ENCODE results near the gene KBTBD6.
"Not testable (repeated sequence)": the region's sequence is repeated elsewhere in the genome, so short reads cannot be mapped to it uniquely, and the experiment has no call there.

KBTBD6 gene

DNA sequence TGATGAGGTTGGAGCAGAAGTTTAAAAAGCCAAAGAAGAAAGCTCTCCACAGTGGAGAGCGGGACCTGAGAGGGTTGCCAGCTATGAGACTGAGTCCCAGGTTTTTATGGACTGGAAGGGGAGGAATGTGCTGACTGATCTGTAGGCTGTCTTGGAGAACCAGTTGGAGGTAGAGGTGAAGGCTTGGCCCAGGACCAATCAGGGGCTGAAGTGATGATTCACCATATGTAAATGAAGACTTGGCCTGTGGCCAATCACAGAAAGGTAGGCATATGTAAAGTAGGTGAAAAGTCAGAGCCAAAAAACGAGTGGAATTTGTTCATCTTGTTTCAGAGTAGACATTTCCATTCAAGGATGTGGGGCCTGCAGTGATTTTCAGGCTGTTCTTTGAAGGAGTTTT, 17.5 kb upstream of the KBTBD6 start:
- peaks cover 22% of the 10 kb centered on the region for H3K9me3 ChIP-seq (ENCODE audit: low read length)
- H3K4me3 ChIP-seq (ENCODE audit: low read length): no peak overlapping the region
- H2AFZ ChIP-seq (ENCODE audit: low read depth, low read length): no peak overlapping the region
- peaks cover 2% of the 10 kb centered on the region for H3K36me3 ChIP-seq (ENCODE audit: insufficient read depth, low read length)
- H3K27me3 ChIP-seq (ENCODE audit: insufficient read depth, low read length): no peaks in the 10 kb centered on the region
- no peaks in the 10 kb centered on the region for H3K4me1 ChIP-seq (ENCODE audit: insufficient read depth, low read length)

DNA sequence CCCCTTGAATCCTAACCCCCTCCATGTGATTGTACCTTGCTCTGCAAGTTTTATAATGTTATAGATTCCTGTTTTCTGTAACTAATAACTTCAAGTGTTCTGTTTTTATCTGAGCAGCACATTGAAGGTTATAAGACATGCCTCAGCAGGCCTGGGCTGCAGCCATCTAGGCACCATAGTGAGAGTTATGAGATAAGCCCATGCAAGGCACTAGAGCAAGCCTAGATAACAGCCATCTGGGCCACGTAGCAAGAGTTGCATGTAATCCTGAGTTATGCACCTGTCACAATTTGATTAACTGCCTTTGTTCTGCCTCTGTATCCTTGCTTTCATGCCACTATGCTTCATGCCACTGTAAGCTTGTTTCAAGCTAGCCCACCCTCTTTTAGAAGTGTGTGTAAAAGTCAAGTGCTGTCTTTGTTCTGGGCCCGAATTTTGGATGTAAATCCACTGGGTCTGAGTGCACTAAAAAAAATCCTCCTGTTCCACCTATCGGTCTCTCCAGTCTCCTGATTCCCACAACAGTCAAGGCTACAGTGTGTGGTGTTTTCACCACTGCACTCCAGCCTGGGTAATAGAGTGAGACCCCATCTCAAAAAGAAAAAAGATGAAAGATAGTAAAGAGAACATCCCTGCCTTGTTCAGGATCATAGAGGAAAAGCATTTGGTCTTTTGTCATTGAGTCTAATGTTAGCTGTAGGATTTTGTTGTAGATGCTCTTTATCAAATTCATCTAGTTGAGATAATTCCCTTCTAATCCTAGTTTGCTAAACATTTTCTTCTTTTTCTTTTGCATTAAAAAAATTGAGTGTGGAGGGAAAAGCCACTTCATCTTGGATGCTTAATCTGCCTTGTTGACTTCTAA, 16.0 kb upstream of the KBTBD6 start:
- peaks cover 22% of the 10 kb centered on the region for H3K9me3 ChIP-seq (ENCODE audit: low read length)
- H3K36me3 ChIP-seq (ENCODE audit: insufficient read depth, low read length): peaks cover 2% of the 10 kb centered on the region
- no peak overlapping the region for H2AFZ ChIP-seq (ENCODE audit: low read depth, low read length)
- H3K27me3 ChIP-seq (ENCODE audit: insufficient read depth, low read length): no peaks in the 10 kb centered on the region
- H3K4me1 ChIP-seq (ENCODE audit: insufficient read depth, low read length): no peaks in the 10 kb centered on the region
- H3K4me3 ChIP-seq (ENCODE audit: low read length): no peak overlapping the region

DNA sequence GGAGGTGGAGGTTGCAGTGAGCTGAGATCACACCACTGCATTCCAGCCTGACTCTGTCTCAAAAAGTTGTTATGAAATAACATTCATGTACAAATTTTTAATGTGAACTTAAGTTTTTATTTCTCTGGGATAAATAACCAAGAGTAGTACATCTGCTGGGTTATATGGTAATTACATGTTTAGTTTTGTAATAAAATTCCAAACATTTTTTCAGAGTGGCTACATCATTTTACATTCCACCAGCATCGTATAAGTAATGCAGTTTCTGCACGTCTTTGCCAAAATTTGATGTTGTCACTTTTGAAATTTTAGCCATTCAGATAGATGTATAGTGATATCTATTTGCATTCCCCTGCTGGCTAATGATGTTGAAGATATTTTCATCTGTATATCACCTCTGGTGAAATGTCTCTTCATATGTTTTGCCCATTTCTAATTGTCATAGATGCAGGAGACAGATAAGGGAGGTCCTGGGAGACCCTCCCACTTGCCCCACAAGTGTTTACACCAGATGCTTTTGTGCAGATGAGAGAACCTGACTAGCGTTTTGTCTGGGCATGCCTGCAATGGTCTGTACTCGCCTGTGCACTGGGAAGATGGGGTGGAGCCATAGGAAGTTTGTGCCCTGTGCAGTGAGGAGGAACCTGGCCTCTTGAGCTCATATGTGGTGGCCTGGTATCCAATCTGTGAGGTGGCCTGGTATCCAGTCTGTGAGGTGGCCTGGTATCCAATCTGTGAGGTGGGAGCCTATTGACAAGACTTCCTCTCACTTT, 12.7 kb upstream of the KBTBD6 start:
- H3K9me3 ChIP-seq (ENCODE audit: low read length): peaks cover 16% of the 10 kb centered on the region
- H3K4me3 ChIP-seq (ENCODE audit: low read length): no peak overlapping the region
- no peak overlapping the region for H2AFZ ChIP-seq (ENCODE audit: low read depth, low read length)
- no peaks in the 10 kb centered on the region for H3K27me3 ChIP-seq (ENCODE audit: insufficient read depth, low read length)
- H3K4me1 ChIP-seq (ENCODE audit: insufficient read depth, low read length): no peaks in the 10 kb centered on the region
- peaks cover 2% of the 10 kb centered on the region for H3K36me3 ChIP-seq (ENCODE audit: insufficient read depth, low read length)

DNA sequence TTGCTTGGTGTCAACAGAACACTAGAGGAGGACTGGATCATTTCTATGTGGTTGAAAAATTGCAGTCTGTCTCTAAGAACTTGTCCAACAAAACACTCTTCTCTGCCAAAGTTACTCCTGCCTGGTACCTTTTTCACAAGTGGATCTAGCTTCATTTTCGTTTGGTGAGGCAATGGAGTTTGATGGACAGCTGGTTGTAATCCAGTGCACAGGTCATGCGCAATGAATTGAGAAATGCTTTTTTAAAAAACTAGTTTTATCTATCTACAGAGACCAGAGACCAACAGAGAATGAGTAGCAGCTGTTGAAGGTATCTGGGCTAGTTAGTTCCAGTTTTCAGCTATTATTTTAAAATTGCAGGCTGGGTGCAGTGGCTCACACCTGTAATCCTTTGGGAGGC, 12.0 kb upstream of the KBTBD6 start:
- H3K4me1 ChIP-seq (ENCODE audit: insufficient read depth, low read length): no peaks in the 10 kb centered on the region
- H3K36me3 ChIP-seq (ENCODE audit: insufficient read depth, low read length): peaks cover under 1% of the 10 kb centered on the region
- peaks cover 14% of the 10 kb centered on the region for H3K9me3 ChIP-seq (ENCODE audit: low read length)
- H2AFZ ChIP-seq (ENCODE audit: low read depth, low read length): no peak overlapping the region
- H3K27me3 ChIP-seq (ENCODE audit: insufficient read depth, low read length): no peaks in the 10 kb centered on the region
- H3K4me3 ChIP-seq (ENCODE audit: low read length): no peak overlapping the region

DNA sequence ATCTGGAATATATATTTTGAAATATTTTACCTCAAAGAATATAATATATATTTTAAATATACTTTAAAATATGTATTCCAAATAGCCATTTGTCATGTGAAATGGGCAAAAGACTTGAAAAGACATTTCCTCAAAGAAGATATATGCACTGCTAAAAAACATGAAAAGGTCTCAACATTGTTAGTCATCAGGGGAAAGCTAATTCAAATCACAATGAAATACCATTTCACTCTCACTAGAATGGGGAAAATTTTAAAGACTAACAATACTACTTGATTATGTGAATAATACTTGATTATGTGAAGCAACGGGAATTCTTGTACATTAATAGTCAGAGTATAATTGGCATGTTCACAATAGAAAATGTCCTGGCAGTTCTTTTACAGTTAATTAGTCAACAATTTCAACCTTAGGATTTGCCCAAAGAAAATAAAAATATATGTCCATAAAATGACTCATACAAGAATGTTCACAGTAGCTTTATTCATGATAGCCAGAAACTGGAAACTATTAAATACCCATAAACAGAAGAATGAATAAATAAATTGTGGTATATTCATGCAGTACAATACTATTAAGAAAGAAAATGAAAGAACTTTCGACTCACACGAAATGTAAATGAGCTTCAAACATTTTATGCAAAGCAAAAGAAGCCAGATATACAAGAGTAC, 6.8 kb upstream of the KBTBD6 start:
- no peaks in the 10 kb centered on the region for H3K27me3 ChIP-seq (ENCODE audit: insufficient read depth, low read length)
- peaks cover 2% of the 10 kb centered on the region for H3K9me3 ChIP-seq (ENCODE audit: low read length)
- no peak overlapping the region for H3K4me3 ChIP-seq (ENCODE audit: low read length)
- no peaks in the 10 kb centered on the region for H3K36me3 ChIP-seq (ENCODE audit: insufficient read depth, low read length)
- no peak overlapping the region for H2AFZ ChIP-seq (ENCODE audit: low read depth, low read length)
- no peaks in the 10 kb centered on the region for H3K4me1 ChIP-seq (ENCODE audit: insufficient read depth, low read length)

DNA sequence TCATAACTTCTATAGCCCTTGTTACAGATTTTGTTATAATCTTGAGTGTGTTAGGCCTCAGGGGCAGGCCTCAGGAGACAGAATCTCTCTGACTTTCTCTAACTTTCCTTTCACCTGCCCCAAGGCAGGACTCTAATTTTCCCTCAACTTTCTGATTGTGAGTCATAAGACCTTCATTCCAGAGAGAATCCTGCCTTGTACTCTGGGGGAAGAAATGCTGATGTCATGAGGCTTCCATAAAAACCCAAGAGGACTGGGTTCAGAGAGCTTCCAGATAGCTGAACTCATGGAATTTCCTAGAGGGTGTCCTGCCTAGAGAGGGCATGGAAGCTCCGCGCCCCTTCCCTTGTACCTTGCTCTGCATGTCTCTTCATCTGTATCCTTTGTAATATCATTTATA, 5.3 kb upstream of the KBTBD6 start:
- no peaks in the 10 kb centered on the region for H3K27me3 ChIP-seq (ENCODE audit: insufficient read depth, low read length)
- no peak overlapping the region for H2AFZ ChIP-seq (ENCODE audit: low read depth, low read length)
- H3K9me3 ChIP-seq (ENCODE audit: low read length): no peaks in the 10 kb centered on the region
- no peak overlapping the region for H3K4me3 ChIP-seq (ENCODE audit: low read length)
- H3K36me3 ChIP-seq (ENCODE audit: insufficient read depth, low read length): no peaks in the 10 kb centered on the region
- no peaks in the 10 kb centered on the region for H3K4me1 ChIP-seq (ENCODE audit: insufficient read depth, low read length)

DNA sequence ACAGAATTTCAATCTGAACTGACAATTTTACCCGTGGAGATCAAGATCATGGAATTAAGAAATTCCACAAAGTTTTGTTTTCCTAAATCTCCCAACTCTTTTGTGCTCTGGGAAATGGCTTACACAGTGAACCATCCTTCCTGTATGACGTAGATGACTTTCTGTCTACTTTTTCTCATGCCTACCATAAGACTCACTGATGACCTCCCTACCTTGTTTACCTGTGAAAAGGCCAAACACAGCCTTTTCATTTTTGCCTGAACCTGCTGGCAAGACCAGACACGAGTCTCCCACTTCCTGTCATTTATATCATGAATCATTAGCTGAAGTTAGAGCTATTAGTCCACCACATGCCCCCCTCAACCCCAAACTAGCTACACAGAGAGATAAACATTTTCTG, 4.6 kb upstream of the KBTBD6 start:
- no peaks in the 10 kb centered on the region for H3K9me3 ChIP-seq (ENCODE audit: low read length)

DNA sequence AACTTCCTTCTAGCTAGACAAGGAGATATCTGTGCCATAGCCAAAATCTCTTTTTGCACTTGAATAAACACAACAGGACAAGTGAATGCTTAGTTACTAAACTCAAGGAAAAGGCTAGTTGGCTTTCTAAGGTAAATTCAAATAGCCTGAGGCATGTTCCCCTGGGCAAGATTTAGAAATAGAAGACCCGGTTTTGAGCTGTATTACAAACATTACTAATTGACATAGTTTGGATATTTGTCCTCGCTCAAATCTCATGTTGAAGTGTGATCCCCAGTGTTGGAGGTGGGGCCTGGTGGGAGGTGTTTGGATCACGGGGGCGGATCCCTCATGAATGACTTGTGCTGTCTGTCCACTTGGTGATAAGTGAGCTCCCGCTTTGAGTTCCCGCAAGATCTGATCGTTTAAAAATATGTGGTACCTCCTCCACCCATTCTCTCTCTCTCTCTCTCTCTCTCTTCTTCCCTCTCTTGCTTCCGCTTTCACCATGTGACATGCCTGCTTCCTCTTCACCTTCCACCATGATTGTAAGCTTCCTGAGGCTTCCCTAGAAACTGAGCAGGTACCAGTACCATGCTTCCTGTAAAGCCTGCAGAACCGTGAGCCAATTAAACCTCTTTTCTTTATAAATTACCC, 3.9 kb upstream of the KBTBD6 start:
- Histone ChIP-seq H3K9me3 (ENCODE audit: low read length) (no peaks in the 10 kb centered on the region), H3K4me1 (ENCODE audit: insufficient read depth, low read length) (peaks cover 5% of the 10 kb centered on the region), H3K36me3 (ENCODE audit: insufficient read depth, low read length) (no peaks in the 10 kb centered on the region), H3K4me3 (ENCODE audit: low read length) (no peak overlapping the region), H2AFZ (ENCODE audit: low read depth, low read length) (no peak overlapping the region), H3K27me3 (ENCODE audit: insufficient read depth, low read length) (no peaks in the 10 kb centered on the region)

More for the DNA sequence above, 4.6 kb upstream of the KBTBD6 start:
- no peaks in the 10 kb centered on the region for H3K36me3 ChIP-seq (ENCODE audit: insufficient read depth, low read length)
- no peak overlapping the region for H3K4me3 ChIP-seq (ENCODE audit: low read length)
- no peak overlapping the region for H2AFZ ChIP-seq (ENCODE audit: low read depth, low read length)
- no peaks in the 10 kb centered on the region for H3K4me1 ChIP-seq (ENCODE audit: insufficient read depth, low read length)
- no peaks in the 10 kb centered on the region for H3K27me3 ChIP-seq (ENCODE audit: insufficient read depth, low read length)

DNA sequence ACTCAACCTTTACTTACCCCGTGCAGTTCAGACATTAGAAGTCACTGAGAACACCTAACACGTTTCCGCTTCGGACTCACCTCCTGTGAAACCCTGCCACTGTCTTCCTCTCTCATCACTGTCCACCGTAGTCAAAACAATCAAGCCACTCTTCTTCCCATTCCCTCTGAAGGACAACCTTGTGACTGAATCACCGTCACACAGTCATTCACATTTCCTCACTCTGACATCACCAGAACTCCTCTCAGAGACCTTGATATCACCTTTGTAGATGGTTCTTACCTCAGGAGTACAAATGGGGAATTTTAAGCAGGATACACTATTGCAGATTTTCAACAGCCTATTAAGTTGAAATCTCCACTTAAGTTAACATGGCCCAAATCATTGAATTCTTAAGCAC, 1.3 kb upstream of the KBTBD6 start:
- peaks cover 8% of the 10 kb centered on the region for H3K36me3 ChIP-seq (ENCODE audit: insufficient read depth, low read length)
- no peaks in the 10 kb centered on the region for H3K9me3 ChIP-seq (ENCODE audit: low read length)
- H3K4me3 ChIP-seq (ENCODE audit: low read length): peak overlapping the region; percentile 82
- peaks cover 17% of the 10 kb centered on the region for H3K4me1 ChIP-seq (ENCODE audit: insufficient read depth, low read length)
- no peaks in the 10 kb centered on the region for H3K27me3 ChIP-seq (ENCODE audit: insufficient read depth, low read length)
- H2AFZ ChIP-seq (ENCODE audit: low read depth, low read length): no peak overlapping the region

DNA sequence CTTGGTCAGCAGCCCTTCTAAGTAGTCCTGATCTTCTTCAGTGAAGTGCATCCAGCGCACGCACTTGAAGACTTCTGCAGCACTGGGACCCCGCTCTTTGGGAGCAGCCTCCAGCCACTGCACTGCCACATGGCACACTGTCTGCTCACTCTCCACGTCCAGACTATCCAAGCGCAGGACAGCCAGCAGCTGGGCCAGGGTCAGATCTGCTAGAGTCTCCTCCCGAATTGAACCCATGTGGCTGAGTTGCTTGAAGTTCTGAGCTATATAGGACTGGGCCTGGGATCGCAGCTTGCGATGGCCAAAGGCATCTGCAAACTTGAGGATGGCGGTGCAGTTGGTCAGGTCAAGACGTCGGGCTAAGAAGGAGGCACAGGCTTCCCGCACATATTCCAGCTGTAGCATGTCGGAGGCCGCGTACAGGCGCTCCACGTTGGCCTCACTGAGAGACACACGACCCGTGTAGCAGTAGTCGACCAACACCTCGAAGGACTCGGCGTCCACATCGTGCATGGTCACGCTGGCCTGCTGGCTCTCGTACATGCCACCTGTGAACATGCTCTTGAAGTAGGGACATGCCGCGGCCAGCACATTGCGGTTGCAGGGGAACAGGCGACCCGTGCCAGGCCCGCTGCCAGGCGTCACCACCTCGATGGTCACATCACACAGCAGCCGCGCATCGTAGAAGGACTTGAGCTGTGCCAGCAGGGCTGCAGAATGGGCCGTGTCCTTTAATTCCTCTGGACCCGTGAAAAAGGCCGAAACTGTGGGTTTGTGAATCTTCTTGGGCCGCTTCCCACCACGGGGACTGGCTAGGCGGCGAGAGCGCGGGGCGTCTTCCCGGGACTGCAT, 716 bp downstream of the KBTBD6 start:
- Histone ChIP-seq H2AFZ (ENCODE audit: low read depth, low read length) (peak overlapping the region; percentile 96), H3K4me3 (ENCODE audit: low read length) (peak overlapping the region; percentile 82)
- H3K27me3 ChIP-seq (ENCODE audit: insufficient read depth, low read length): not testable (repeated sequence)

DNA sequence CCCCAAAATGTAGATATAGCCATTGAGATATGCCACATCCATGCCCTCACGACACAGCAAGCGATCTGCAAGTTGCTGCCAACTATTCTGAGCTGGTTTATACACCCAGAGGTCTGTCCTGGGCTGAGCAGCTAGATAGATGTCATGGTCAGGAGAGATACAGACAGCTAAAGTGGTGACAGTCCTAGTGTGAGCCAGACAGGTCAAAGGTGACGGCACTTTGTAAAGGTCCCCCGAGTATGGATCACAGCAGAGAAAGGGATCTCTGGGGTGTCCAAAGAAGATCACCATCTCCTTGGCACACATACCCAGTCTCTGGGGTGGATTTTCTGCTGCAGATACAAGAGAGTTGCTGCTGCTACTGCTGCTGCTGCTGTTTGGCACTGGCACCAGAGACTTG, 1.4 kb downstream of the KBTBD6 start:
- H3K4me3 ChIP-seq (ENCODE audit: low read length); H3K27me3 ChIP-seq (ENCODE audit: insufficient read depth, low read length); H3K9me3 ChIP-seq (ENCODE audit: low read length); H2AFZ ChIP-seq (ENCODE audit: low read depth, low read length); H3K36me3 ChIP-seq (ENCODE audit: insufficient read depth, low read length): not testable (repeated sequence)
- peaks cover 17% of the 10 kb centered on the region for H3K4me1 ChIP-seq (ENCODE audit: insufficient read depth, low read length)

More for the DNA sequence above, 716 bp downstream of the KBTBD6 start:
- peaks cover 17% of the 10 kb centered on the region for H3K4me1 ChIP-seq (ENCODE audit: insufficient read depth, low read length)
- H3K9me3 ChIP-seq (ENCODE audit: low read length); H3K36me3 ChIP-seq (ENCODE audit: insufficient read depth, low read length): not testable (repeated sequence)

DNA sequence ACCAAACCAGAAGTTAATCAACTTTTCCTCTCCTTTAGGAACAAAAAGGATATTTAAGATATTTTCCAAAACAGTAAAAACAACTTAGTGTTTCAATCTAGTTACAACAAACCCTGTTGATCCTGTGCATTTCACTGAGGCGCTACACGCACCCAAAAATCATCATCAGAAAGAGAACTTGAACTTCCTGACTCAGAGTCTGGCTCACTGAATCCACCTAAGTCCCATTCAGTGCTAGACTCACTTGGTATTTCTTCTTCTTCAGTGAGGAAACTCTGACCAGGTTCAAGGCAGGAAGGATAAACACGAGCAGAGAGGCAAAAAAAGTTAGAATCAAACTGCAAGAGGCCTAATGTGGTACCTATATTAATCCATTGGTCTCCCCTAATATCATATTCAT, 2.2 kb downstream of the KBTBD6 start:
- Histone ChIP-seq H2AFZ (ENCODE audit: low read depth, low read length) (no peak overlapping the region), H3K9me3 (ENCODE audit: low read length) (no peaks in the 10 kb centered on the region), H3K36me3 (ENCODE audit: insufficient read depth, low read length) (peaks cover 8% of the 10 kb centered on the region), H3K4me1 (ENCODE audit: insufficient read depth, low read length) (peaks cover 17% of the 10 kb centered on the region), H3K27me3 (ENCODE audit: insufficient read depth, low read length) (no peaks in the 10 kb centered on the region), H3K4me3 (ENCODE audit: low read length) (no peak overlapping the region)

All from neuron (in vitro differentiated cells).